GM18909 (cell line): ENCODE data around the gene PHPT1.
"Not testable (repeated sequence)": the region's sequence is repeated elsewhere in the genome, so short reads cannot be mapped to it uniquely, and the experiment has no call there.

ENCODE experiments used
- ATAC-seq: cut with Tn5 transposase; IDR thresholded peaks from one replicate; pipeline ENCODE4 v1.9.1; 2021; ENCODE audit warnings: mild to moderate bottlenecking; ENCODE audit not compliant: unreplicated experiment, poor library complexity

PHPT1 gene

DNA sequence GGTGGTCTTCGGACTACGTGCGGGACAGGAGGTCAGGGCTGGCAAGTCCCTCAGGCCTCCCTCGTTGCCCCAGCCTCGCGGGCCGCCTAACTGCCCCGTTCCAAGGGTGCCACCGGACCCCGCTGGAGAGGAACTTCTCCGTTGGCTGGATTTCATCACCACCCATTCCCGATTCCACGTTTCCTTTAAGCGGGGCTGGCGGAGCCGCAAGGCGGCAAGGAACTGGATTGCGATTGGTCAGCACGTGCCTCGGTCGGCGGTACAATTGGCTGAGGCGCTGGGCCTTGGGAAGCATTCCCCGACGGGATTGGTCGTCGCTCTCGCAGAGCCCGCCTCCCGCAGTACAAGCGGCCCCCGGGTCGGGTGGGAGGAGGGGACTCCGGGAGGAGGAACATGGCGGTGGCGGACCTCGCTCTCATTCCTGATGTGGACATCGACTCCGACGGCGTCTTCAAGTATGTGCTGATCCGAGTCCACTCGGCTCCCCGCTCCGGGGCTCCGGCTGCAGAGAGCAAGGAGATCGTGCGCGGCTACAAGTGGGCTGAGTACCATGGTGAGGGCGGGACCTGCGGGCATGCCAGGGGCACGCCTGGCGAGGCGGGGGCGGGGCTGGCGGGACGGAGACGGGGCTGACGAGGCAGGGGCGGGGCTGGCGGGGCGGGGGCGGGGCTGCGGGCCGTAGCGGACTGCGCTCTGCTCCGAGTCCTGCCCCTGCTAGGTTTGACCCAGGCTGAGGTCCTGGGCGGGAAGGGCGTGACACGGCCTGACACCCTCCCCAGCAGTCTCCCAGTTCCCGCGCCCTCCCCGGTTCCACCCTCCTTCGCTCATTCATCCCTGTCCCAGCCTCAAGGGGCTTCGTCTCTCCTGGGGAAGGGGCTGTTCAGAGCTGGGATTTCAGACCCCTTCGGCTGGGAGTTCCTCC is at the start of gene PHPT1:
PHPT1 (plus strand) TSS at position 372 of the 922 bp plus-strand sequence; CDS start at position 394, 22 bp downstream.
- peak; percentile 79 for ATAC-seq

- ATAC-seq: peak; percentile 47
These were observed 49.2 kb upstream of the PHPT1 start for GRCh38 chr9:136799854-136800657.

DNA sequence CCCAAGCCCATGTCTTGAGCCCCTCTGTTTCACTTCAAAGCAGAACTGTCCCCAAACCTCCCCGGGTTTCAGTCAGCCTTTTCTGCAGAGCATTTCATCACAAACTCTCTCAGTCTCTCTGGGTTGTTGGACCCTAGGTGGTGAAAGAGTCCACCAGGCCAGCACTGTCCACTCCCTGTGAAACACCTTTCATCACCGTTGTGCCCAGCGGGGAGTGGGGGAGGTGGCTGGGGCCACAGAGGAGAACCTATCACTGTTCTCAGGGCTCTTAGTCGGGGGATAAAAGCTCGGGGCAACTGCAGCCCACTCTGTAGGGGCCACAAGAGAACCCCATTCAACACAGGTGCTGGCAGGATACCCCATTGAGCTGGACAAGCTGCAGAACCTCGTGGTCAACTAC is 46.9 kb upstream of the PHPT1 start:
- no peak for ATAC-seq

DNA sequence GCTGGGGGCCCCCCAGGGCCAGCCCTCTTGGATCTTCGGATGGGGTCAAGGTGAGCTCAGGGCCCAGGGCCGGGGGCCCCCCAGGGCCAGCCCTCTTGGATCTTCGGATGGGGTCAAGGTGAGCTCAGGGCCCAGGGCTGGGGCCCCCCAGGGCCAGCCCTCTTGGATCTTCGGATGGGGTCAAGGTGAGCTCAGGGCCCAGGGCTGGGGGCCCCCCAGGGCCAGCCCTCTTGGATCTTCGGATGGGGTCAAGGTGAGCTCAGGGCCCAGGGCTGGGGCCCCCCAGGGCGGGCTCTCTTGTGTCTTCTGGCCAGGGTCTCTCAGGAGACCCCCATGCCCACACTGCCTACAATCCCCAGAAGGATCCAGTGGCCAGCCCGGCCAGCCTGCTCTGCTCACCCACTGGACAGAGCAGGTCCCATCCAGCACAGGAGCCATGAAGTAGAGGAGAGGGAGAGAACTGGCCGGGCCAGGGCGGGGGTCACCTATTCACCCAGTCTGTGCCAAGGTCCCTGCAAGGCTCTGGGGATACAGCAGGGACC is 46.1 kb upstream of the PHPT1 start:
- not testable (repeated sequence) for ATAC-seq

DNA sequence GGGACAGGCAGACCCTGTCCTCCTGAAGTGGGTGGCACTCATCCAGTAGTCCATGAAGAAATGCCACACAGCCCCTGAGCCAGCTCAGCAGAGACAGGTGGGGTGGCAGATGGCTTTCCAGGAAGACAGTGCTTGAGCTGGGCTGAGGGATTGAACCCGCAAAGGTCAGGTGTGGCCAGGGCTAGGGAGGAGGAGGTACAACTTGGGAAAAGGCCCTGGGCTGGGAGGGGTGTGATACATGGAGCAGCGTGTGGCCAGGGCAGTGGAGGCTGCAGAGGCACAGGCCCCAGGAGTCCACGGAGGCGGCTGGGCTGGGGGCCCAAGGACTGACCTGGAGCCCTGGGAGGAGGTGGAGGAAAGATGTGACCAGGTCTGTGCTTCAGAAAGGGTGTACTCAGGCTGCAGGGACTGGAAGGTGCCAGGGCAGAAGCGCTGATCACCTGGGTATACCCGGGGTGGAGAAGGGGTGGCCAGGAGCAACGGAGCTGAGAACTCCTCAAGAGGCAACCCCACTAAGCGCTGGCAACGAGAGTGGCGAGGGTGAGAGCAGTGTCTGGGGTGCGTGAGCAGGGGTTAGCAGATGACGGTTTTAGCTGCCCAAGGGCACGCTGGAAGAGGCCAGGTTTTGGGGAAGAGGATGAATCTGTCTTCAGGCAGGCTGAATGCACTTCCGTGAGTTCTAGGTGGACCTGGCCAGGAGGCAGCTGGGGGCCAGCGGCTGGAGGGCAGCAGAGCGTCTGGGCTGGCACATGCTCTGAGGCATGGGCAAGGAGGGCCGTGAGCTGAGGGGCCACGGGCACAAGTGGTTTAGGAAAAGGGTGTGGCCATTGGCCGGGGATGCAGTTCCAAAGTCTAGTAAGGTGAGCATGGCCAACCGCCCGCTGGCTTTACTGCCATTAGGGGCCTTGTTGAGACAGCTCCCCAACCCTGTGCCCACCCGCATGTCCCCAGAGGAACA is 45.4 kb upstream of the PHPT1 start:
- ATAC-seq: no peak

GRCh38 chr9:136804509-136805206 is 44.6 kb upstream of the PHPT1 start:
- no peak for ATAC-seq

DNA sequence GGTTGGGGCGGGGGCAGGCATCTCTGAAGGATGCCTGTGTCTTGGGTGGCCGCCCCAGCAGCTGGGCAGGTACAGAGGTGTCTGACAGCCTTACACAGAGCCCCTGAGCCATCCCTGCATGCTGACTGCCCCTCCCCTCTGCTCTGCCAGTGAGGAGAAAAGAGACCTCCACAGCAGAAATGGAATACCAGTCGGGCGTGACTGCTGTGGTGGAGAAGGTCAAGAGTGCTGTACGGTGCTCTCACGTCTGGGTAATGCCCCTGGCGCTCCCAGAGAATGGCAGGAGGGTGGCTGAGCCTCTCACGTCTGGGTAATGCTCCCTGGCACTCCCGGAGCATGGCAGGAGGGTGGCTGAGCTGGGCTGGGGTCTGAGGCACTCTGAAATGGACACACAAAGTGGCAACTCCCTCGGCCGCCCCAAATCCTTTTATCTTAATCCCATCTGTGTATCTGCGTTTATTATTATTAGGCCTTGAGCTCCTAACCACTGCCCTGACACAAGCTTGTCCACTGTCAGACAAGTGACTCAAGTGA is 43.9 kb upstream of the PHPT1 start:
- ATAC-seq: no peak

DNA sequence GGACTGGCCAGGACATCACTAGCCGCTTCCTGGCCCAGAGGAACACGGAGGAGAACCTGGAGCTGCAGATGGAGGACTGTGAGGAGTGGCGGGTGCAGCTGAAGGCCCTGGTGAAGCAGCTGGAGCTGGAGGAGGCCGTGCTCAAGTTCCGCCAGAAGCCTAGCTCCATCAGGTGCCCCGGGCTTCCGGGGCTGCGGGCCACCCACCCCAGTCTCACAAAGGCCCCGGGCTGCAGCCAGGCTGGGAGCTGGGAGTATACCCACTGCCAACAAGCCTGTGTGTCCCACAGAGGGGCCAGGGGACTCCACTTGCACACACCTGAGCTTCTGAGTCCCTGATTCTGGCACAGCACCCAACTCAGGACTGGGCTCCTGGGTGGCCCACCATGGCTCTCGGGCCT is 43.1 kb upstream of the PHPT1 start:
- no peak for ATAC-seq

- ATAC-seq: peak; percentile 3
These were observed 42.5 kb upstream of the PHPT1 start for GRCh38 chr9:136806631-136807201.

DNA sequence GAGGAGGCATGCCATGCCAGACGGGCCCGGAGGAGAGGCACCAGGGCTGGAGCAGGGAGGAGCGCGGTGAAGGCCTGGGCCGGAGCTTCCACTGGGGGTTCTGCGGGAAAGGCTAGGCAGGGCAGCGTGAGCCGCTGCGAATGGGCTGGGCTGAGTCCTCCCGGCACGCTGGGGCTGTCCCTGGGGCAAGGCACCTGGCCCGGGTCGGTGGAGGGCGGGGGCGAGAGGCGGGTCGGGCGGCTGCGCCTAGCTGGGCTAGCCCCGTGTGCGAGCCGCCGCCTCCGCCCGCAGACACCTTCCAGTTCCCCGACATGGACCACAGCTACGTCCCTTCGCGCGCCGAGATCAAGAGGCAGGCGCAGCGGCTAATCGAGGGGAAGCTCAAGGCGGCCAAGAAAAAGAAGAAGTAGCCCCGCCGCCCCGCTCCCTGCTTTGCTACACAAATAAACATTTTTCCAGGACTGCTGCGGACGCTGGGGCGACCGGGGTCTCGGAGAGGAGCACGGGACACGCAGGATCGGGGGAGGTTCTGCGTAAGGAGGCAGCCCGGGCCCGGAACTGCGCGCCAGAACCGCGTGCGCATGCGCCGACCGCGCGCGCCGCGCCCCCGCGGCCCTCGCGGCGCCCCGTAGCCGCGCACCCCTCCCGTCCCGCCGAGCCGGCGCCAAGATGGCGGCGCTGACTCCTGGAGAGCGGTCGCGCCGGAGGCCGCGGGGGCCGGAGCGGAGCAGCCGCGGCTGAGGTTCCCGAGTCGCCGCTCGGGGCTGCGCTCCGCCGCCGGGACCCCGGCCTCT is 41.7 kb upstream of the PHPT1 start, which contains the start of gene RABL6:
RABL6 (plus strand) TSS at position 668 of the 794 bp plus-strand sequence. CDS start 249 bp downstream, outside the sequence.
- peak; percentile 78 for ATAC-seq

- ATAC-seq: peak; percentile 41
These were observed 41.0 kb upstream of the PHPT1 start for GRCh38 chr9:136808075-136808805.

DNA sequence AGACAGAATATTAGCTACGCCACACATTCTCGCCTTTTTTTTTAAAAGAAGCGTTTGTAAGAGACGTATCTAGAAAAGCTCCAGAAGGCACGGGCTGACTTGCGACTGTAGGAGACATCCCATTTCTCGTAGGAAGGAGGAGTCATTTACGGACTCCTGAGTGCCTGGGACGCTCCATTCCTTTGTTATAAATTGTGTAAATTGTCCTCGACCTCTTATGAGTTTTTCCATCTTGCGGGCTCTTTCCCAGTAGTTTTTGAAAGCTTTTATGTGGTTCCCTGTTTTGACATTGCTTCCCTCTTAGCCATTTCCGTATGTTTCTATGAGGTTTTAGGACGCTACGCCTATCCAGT is 40.4 kb upstream of the PHPT1 start:
- no peak for ATAC-seq

DNA sequence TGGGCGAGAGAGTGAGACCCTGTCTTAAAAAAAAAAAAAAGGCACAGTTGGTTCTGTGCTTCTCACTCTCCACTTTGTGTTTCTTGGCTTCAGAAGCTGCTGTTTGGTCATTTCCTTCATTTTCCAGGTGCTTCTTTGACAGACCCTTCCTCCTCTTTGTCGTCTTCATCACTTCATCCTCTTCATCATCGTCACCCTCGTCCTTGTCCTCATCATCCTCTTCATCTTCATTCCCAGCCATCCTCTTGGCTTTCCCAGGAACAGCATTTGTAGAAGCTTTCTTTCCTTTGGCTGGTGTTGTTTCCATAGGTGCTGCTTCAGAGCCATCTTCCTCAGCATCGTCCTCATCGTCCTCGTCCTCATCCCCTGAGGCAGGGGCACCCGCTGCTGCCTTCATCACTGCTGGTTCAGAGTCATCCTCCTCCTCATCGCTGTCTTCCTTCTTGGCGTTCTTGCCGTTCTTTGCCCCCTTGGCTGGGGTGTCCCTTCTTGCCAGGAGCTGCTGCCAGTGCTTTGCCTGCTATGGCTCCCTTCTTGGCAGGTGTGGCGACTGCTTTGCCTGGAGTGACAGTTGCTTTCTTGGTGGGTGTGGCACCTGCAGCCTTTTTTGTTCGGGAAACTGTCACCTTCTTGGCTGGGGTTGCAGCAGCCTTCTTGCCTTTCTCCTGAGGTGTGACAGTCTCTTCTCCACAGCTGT is 34.3 kb upstream of the PHPT1 start:
- no peak for ATAC-seq

- ATAC-seq: no peak
These were observed 33.8 kb upstream of the PHPT1 start for GRCh38 chr9:136815422-136815782.

DNA sequence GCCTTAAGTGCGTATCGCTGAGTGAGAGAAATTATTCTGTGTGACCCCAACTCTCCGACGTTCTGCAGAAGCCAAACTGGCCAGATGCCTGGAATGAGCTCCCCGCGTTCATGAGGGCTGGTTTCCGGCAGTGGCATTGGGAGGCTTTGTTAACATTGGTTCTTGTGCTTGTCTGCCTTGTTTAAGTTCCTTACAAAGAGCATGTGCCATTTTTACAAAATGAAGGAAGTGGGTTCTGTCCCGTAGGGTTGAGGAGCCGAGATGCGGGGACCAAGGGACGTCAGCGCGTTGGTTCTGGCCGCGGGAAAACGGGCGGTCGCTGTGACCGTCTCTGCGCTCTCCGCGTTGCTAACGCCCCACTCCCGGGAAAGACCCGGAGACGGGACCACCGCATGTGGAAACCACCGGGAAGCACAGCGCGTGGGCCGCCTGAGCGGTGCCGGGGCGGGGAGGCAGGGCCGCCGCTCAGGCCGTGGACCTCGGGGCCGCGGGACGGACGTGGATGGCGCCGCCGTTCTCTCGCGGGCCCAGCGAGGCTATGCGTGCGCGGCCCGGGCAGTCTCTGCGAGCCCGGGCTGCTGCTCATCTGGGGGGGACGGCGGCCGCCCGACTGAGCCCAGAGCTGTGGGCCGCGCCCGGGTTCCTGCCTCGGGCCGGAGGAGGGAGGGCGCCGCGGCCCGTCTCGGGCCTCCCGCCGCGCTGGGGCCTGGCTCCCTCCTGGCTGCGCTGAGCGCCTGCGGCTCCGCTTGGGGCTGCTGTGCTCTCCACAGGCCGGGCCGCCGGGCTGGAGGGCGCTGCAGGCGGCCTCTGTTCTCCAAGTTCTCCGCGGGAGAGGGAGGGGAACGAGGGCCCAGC is 28.0 kb upstream of the PHPT1 start:
- no peak for ATAC-seq
